B cell (primary cell): ENCODE measurements around the gene KRT77. TPM values are rescaled to one million over a fixed set of nuclear protein-coding genes. Genes with fewer than 3 reads are reported as not detected.

ENCODE experiments used
- ATAC-seq: fragments of 200-7000 bp; cut with Tn5 transposase; one replicate; pipeline ENCODE4 v1.10.0; 2021; ENCODE audit warnings: low read depth, mild to moderate bottlenecking, moderate number of reproducible peaks, moderate library complexity
- CTCF ChIA-PET: fragments of 350-600 bp; sonication (Branson Sonifier 250); formaldehyde crosslinking; loops from one replicate; lab custom pipeline; 2021; ENCODE audit warnings: antibody characterized with exemption, inconsistent platforms; lab: Charles Lee
- POLR2A ChIA-PET: fragments of 350-600 bp; sonication (Branson Sonifier 250); formaldehyde crosslinking; loops from one replicate; lab custom pipeline; 2021; ENCODE audit warnings: antibody characterized with exemption; lab: Charles Lee
- DNase-seq: peaks from one replicate; pipeline ENCODE4 v3.0.0; 2013
- H2AFZ ChIP-seq: 2 replicates; pipeline ENCODE4 v1.6.1; 2012; ENCODE audit warnings: mild to moderate bottlenecking, low read depth, low read length; ENCODE audit not compliant: insufficient read depth, poor library complexity, severe bottlenecking
- H3K27ac ChIP-seq, 2 donors: 1 replicate in 1 of 2; 2 replicates in 1 of 2; pipeline ENCODE4 v1.5.1; 2012 to 2013; ENCODE audit warnings: low read length in 2 of 2, mild to moderate bottlenecking in 2 of 2, moderate library complexity in 1 of 2
- H3K27me3 ChIP-seq, 4 experiments: fragments of 200-600 bp in 1 of 4; sonication (generic) in 1 of 4; replicated peaks in 1 of 4; 1 replicate in 2 of 4; 2 replicates in 2 of 4; pipeline versions ENCODE4 v1.6.1 to v1.7.0; 2013 to 2016; ENCODE audit warnings: low read length in 3 of 4, mild to moderate bottlenecking in 2 of 4, mixed read lengths in 1 of 4, moderate library complexity in 1 of 4; ENCODE audit not compliant: insufficient read depth in 4 of 4, control insufficient read depth in 3 of 4; ENCODE audit errors: control extremely low read depth in 1 of 4
- H3K36me3 ChIP-seq, 2 experiments: replicated peaks in 1 of 2; 1 replicate in 1 of 2; 2 replicates in 1 of 2; pipeline versions ENCODE4 v1.6.1 to v1.7.1; 2013; ENCODE audit warnings: low read length in 1 of 2; ENCODE audit not compliant: insufficient read depth in 2 of 2, control insufficient read depth in 1 of 2; ENCODE audit errors: control extremely low read depth in 1 of 2, extremely low read depth in 1 of 2
- H3K4me1 ChIP-seq, 2 donors: fragments of 200-600 bp in 1 of 2; sonication (generic) in 1 of 2; 1 replicate in 1 of 2; 2 replicates in 1 of 2; pipeline versions ENCODE4 v1.5.1 to v1.6.1; 2013 to 2017; ENCODE audit warnings: low read length in 2 of 2; ENCODE audit not compliant: control insufficient read depth in 2 of 2, insufficient read depth in 2 of 2
- H3K4me2 ChIP-seq: replicated peaks from 2 replicates; pipeline ENCODE3; 2012; ENCODE audit warnings: mild to moderate bottlenecking, low read depth, low read length; ENCODE audit not compliant: poor library complexity, severe bottlenecking
- H3K4me3 ChIP-seq, 5 experiments: fragments of 200-600 bp in 1 of 5; sonication (generic) in 1 of 5; 1 replicate in 3 of 5; 2 replicates in 2 of 5; pipeline versions ENCODE4 v1.5.1 to v1.7.0; 2011 to 2016; ENCODE audit warnings: low read length in 4 of 5, mild to moderate bottlenecking in 4 of 5, low read depth in 2 of 5, control low read depth in 1 of 5, moderate library complexity in 1 of 5; ENCODE audit not compliant: insufficient read depth in 1 of 5; ENCODE audit errors: control extremely low read depth in 1 of 5, extremely low read depth in 1 of 5
- H3K79me2 ChIP-seq: fragments of 200-600 bp; sonication (generic); one replicate; pipeline ENCODE4 v1.6.0; 2016; ENCODE audit warnings: low read length; ENCODE audit not compliant: control insufficient read depth, insufficient read depth
- H3K9ac ChIP-seq: fragments of 200-600 bp; sonication (generic); 2 replicates; pipeline ENCODE4 v1.6.1; 2017; ENCODE audit warnings: mild to moderate bottlenecking, low read length, moderate library complexity
- H3K9me3 ChIP-seq, 3 donors: one replicate each; pipeline versions ENCODE4 v1.6.1 to v1.7.1; 2013; ENCODE audit warnings: low read length in 2 of 3; ENCODE audit not compliant: control insufficient read depth in 2 of 3, insufficient read depth in 1 of 3; ENCODE audit errors: control extremely low read depth in 1 of 3
- H4K20me1 ChIP-seq: 2 replicates; pipeline ENCODE4 v1.6.0; 2012; ENCODE audit warnings: mild to moderate bottlenecking, low read length; ENCODE audit not compliant: insufficient read depth, control insufficient read depth, poor library complexity, severe bottlenecking
- H3K27ac Mint-ChIP-seq: one replicate; pipeline ENCODE4 v1.8.0; 2021; ENCODE audit warnings: mixed read lengths
- H3K27me3 Mint-ChIP-seq: one replicate; pipeline ENCODE4 v1.8.0; 2021; ENCODE audit warnings: mixed read lengths
- H3K4me1 Mint-ChIP-seq: one replicate; pipeline ENCODE4 v1.8.0; 2021; ENCODE audit warnings: mixed read lengths
- H3K4me3 Mint-ChIP-seq: one replicate; pipeline ENCODE4 v1.8.0; 2021; ENCODE audit warnings: mixed read lengths
- H3K9me3 Mint-ChIP-seq: one replicate; pipeline ENCODE4 v1.8.0; 2022; ENCODE audit warnings: mixed read lengths; ENCODE audit not compliant: insufficient read depth
- EZH2 ChIP-seq: IDR thresholded peaks from 2 replicates; pipeline ENCODE4 v1.6.1; 2012; ENCODE audit warnings: borderline replicate concordance, low read depth, mild to moderate bottlenecking, moderate library complexity, low read length; ENCODE audit not compliant: insufficient read depth, poor library complexity, severe bottlenecking
- WGBS: methylation state at CpG from one replicate; pipeline ENCODE4 v1.1.5; 2013; ENCODE audit warnings: missing lambda C conversion rate; ENCODE audit not compliant: insufficient coverage; 5-methylcytosine and 5-hydroxymethylcytosine counted together
- intact Hi-C: fragments of 100-400 bp; cut with micrococcal nuclease; formaldehyde crosslinking; loops from one replicate; pipeline ENCODE4 v1.10.0; 2022
- polyA plus RNA-seq: library from polyadenylated mRNA; depleted of rRNA; stranded (reverse); fragments of >200 nt; gene quantifications from 2 replicates; pipeline ENCODE4 v1.2.3, GENCODE V29; 2012
- total RNA-seq, 2 donors: library from RNA; stranded (reverse); fragments of 120-200 nt in 1 of 2; gene quantifications; 1 replicate in 1 of 2; 2 replicates in 1 of 2; pipeline versions ENCODE4 v1.2.3 to v1.2.4, GENCODE V29; 2013 to 2022
- TF ChIP-seq, protein P1 (sequence below): fragments of 200-600 bp; IDR thresholded peaks from one replicate; pipeline ENCODE4 v1.8.0; 2022; ENCODE audit warnings: antibody characterized with exemption, mild to moderate bottlenecking

KRT77 gene
- total and polyA plus RNA-seq, 2 donors (not counting 1 experiment from before 2014, with no cell fraction given) = not detected

DNA sequence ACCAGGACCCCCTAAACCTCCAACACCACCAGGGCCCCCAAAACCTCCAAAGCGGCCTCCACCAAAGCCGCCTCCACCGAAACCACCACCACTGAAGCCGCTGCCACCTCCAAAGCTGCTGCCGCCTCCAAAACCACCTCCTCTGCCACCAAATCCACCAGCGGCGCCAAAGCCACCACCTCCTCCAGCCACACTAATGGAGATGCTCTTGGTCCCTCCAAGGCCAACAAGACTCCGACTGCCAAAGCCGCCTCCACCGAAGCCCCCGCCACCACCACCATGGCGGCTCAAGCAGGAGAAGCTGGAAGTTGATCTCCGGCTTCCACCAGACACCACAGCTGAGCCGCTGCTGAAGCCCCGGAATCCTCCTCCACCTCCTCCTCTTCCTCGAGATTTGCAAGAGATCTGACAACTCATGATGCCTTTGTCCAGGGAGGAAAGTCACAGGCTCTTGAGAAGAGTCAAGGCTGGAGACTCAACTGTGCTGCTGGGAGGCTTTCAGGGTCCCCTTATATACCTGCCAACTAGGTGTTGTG lies 51.5 kb downstream of the KRT77 start, which contains the start of gene KRT2:
Gene KRT2, minus strand, starts transcription at position 486 of the 536 bp plus-strand sequence. Its CDS starts 69 bp downstream, at position 417.
- Mint-ChIP-seq H3K4me1 (no peaks in the 10 kb centered on the region), H3K27me3 (peaks cover 6% of the 10 kb centered on the region), H3K27ac (no peak within 1 kb of the TSS), H3K4me3 (no peak within 1 kb of the TSS), H3K9me3 (no peaks in the 10 kb centered on the region)
- Histone ChIP-seq H3K9me3 (peaks cover 0 to 6% (median 3%) of the 10 kb centered on the region in 3 donors), H3K9ac (no peak within 1 kb of the TSS), H3K4me1 (no peaks in the 10 kb centered on the region), H3K36me3 (no peaks in the 10 kb centered on the region), H2AFZ (no peak within 1 kb of the TSS), H3K27me3 (peaks cover 0 to 3% (median 0%) of the 10 kb centered on the region in 4 experiments), H3K79me2 (no peaks in the 10 kb centered on the region), H3K4me2 (no peak within 1 kb of the TSS), H3K27ac (no peak within 1 kb of the TSS), H4K20me1 (no peaks in the 10 kb centered on the region), H3K4me3 (no peak within 1 kb of the TSS)
- WGBS = 92% methylated on average over 16 of the region's 16 CpGs
- ChIA-PET CTCF (no interaction called here), POLR2A (no interaction called here)
- no peak for TF ChIP-seq EZH2
- TF ChIP-seq, protein P1, sequence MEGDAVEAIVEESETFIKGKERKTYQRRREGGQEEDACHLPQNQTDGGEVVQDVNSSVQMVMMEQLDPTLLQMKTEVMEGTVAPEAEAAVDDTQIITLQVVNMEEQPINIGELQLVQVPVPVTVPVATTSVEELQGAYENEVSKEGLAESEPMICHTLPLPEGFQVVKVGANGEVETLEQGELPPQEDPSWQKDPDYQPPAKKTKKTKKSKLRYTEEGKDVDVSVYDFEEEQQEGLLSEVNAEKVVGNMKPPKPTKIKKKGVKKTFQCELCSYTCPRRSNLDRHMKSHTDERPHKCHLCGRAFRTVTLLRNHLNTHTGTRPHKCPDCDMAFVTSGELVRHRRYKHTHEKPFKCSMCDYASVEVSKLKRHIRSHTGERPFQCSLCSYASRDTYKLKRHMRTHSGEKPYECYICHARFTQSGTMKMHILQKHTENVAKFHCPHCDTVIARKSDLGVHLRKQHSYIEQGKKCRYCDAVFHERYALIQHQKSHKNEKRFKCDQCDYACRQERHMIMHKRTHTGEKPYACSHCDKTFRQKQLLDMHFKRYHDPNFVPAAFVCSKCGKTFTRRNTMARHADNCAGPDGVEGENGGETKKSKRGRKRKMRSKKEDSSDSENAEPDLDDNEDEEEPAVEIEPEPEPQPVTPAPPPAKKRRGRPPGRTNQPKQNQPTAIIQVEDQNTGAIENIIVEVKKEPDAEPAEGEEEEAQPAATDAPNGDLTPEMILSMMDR = no peak
- ATAC-seq (no peak), DNase-seq (no peak)
- intact Hi-C loops = no loop called here

DNA sequence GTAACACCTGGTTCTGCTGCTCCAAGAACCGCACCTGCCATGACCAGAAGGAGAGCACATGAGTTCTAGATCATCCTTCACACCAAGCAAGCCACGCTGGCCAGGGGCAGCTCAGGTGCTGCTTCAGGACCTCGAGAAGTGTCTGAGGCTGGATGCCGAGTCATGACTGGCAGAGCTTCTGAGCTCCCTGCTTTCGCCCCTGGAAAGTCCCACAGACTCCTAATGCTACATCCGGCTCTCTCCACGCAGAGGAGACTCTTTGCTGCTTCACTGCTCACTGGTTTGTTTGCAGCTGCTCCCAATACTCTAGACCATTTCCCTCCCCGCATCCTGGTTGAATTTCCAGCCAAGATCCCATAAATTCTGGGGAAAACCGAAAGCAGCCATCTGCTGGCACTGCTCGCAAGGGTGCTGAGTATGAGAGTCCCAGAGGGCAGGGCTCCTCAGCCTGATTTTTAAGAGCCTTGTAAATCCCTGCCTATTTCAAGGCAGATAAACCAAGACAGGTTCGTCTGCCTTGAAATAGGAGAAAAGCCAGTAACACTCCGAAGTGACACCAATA lies 52.7 kb downstream of the KRT77 start:
- Histone ChIP-seq H3K4me2 (no peak overlapping the region), H3K36me3 (no peaks in the 10 kb centered on the region), H3K4me1 (no peaks in the 10 kb centered on the region), H3K27me3 (peaks cover 0 to 3% (median 0%) of the 10 kb centered on the region in 4 experiments), H3K27ac (no peak overlapping the region), H3K79me2 (no peaks in the 10 kb centered on the region), H4K20me1 (no peaks in the 10 kb centered on the region), H3K9ac (no peak overlapping the region), H2AFZ (no peak overlapping the region), H3K4me3 (no peak overlapping the region), H3K9me3 (peaks cover 0 to 9% (median 3%) of the 10 kb centered on the region in 3 donors)
- Mint-ChIP-seq H3K4me1 (no peaks in the 10 kb centered on the region), H3K9me3 (no peaks in the 10 kb centered on the region), H3K4me3 (no peak overlapping the region), H3K27ac (no peak overlapping the region), H3K27me3 (peaks cover 3% of the 10 kb centered on the region)
- ATAC-seq (no peak), DNase-seq (no peak)
- intact Hi-C loops = no loop called here
- 86% methylated on average over 9 of the region's 12 CpGs for WGBS
- POLR2A ChIA-PET = no interaction called here
- CTCF ChIA-PET = no interaction called here
- TF ChIP-seq, protein P1 = no peak
- TF ChIP-seq EZH2 = no peak
